Ecto neural progenitor cell (in vitro differentiated cells): ENCODE data around the gene OBP2A.

Source experiments
- DNase-seq: peaks from one replicate; pipeline ENCODE4 v3.0.0-alpha.2; 2018; ENCODE audit warnings: low spot score

Gene OBP2A

GRCh38 chr9:135545646-135546176 is at the start of gene OBP2A:
OBP2A (plus strand) TSS chr9:135546126; CDS start chr9:135546181, 55 bp downstream.
- DNase-seq: peak; percentile 41

GRCh38 chr9:135498381-135499126 is 47.4 kb upstream of the OBP2A start:
- DNase-seq: no peak

- DNase-seq: peak; percentile 96
Measured at GRCh38 chr9:135499326-135500070, 46.4 kb upstream of the OBP2A start.

GRCh38 chr9:135500071-135500524 is 45.8 kb upstream of the OBP2A start:
- DNase-seq: no peak

- DNase-seq: peak; percentile 96
Measured at GRCh38 chr9:135500525-135501260, 45.2 kb upstream of the OBP2A start, which contains the start of gene MRPS2. MRPS2 (plus strand) TSS chr9:135500682; CDS start chr9:135500711, 29 bp downstream.

- DNase-seq: no peak
Measured at GRCh38 chr9:135501261-135502167, 44.4 kb upstream of the OBP2A start.

- no peak for DNase-seq
Measured at GRCh38 chr9:135502168-135502872, 43.6 kb upstream of the OBP2A start.

- DNase-seq: no peak
Measured at GRCh38 chr9:135502873-135503321, 43.0 kb upstream of the OBP2A start.

GRCh38 chr9:135503371-135504261 is 42.3 kb upstream of the OBP2A start:
- no peak for DNase-seq

- DNase-seq: peak; percentile 77
Measured at GRCh38 chr9:135504262-135505243, 41.4 kb upstream of the OBP2A start.

- DNase-seq: no peak
Measured at GRCh38 chr9:135505406-135506187, 40.3 kb upstream of the OBP2A start.

- peak; percentile 81 for DNase-seq
Measured at GRCh38 chr9:135506327-135507103, 39.4 kb upstream of the OBP2A start.

GRCh38 chr9:135507104-135508035 is 38.6 kb upstream of the OBP2A start:
- peak; percentile 37 for DNase-seq

- peak; percentile 31 for DNase-seq
Measured at GRCh38 chr9:135508211-135508820, 37.6 kb upstream of the OBP2A start.

GRCh38 chr9:135509458-135509857 is 36.5 kb upstream of the OBP2A start:
- DNase-seq: no peak
